GM23338 (cell line): ENCODE results near the gene KLHDC8A.

Experiments
- CTCF ChIP-seq, 2 experiments: fragments of 200-600 bp in 1 of 2; sonication (generic) in 1 of 2; conservative IDR thresholded peaks; 2 replicates each; pipeline versions ENCODE4 v1.5.1 to v1.6.1; 2016 to 2017; ENCODE audit warnings: antibody characterized with exemption in 2 of 2, low read depth in 2 of 2, mild to moderate bottlenecking in 2 of 2, moderate library complexity in 1 of 2
- ETS1 ChIP-seq: IDR thresholded peaks from 2 replicates; pipeline ENCODE4 v1.6.1; 2016; ENCODE audit warnings: antibody characterized with exemption
- EZH2 ChIP-seq: fragments of 200-600 bp; sonication (generic); IDR thresholded peaks from one replicate; pipeline ENCODE4 v1.8.0; 2017; ENCODE audit warnings: antibody characterized with exemption, mild to moderate bottlenecking, low read depth; ENCODE audit not compliant: unreplicated experiment
- JUNB ChIP-seq: IDR thresholded peaks from one replicate; pipeline ENCODE4 v1.6.1; 2016; ENCODE audit warnings: antibody characterized with exemption; ENCODE audit not compliant: unreplicated experiment
- POLR2AphosphoS5 ChIP-seq: IDR thresholded peaks from 2 replicates; pipeline ENCODE4 v1.6.1; 2016; ENCODE audit warnings: antibody characterized with exemption, low read depth
- REST ChIP-seq: IDR thresholded peaks from one replicate; pipeline ENCODE4 v1.6.1; 2018; ENCODE audit warnings: antibody characterized with exemption; ENCODE audit not compliant: unreplicated experiment
- ZNF114 ChIP-seq: fragments of 250-450 bp; sonication (Bioruptor Pico); IDR thresholded peaks from 2 replicates; pipeline ENCODE4 v1.5.0; 2020; ENCODE audit warnings: mild to moderate bottlenecking, moderate library complexity

GRCh38 chr1:205377355-205377754 is 20.6 kb upstream of the KLHDC8A start:
- TF ChIP-seq POLR2AphosphoS5 (no peak), CTCF (conservative IDR thresholded peaks at IDR 0.05; ENCODE audit: low read depth in 2 of 2) (no peak), REST (no peak), ZNF114 (CRISPR knock-in tag) (no peak), EZH2 (no peak), ETS1 (no peak), JUNB (no peak)
